Neural cell (in vitro differentiated cells): ENCODE measurements around the gene ESD. TPM values are rescaled to one million over a fixed set of nuclear protein-coding genes. Genes with fewer than 3 reads are reported as not detected.

Experiments
- H2AFZ ChIP-seq: fragments of 200-600, 300-800 bp; sonication (generic), shearing (Covaris generic); 2 replicates; pipeline ENCODE4 v1.6.0; 2014; ENCODE audit warnings: low read depth, mild to moderate bottlenecking, antibody characterized with exemption, low read length, moderate library complexity
- H3F3A ChIP-seq: fragments of 200-600 bp; shearing (Covaris generic); 2 replicates; pipeline ENCODE4 v1.6.1; 2016; ENCODE audit warnings: mild to moderate bottlenecking, moderate library complexity, mixed read lengths, antibody characterized with exemption, low read length; ENCODE audit not compliant: insufficient read depth, poor library complexity, severe bottlenecking
- H3K27ac ChIP-seq: fragments of 200-600, 300-800 bp; sonication (generic), shearing (Covaris generic); 2 replicates; pipeline ENCODE4 v1.5.1; 2014; ENCODE audit warnings: mild to moderate bottlenecking, low read length, moderate library complexity
- H3K27me3 ChIP-seq: fragments of 300-800, 200-600 bp; sonication (generic), shearing (Covaris generic); 2 replicates; pipeline ENCODE4 v1.6.0; 2014; ENCODE audit warnings: mild to moderate bottlenecking, low read depth, low read length, moderate library complexity; ENCODE audit not compliant: insufficient read depth
- H3K36me3 ChIP-seq: fragments of 300-800, 200-600 bp; sonication (generic), shearing (Covaris generic); 2 replicates; pipeline ENCODE4 v1.5.1; 2014; ENCODE audit warnings: mild to moderate bottlenecking, antibody characterized with exemption, low read length, moderate library complexity; ENCODE audit not compliant: insufficient read depth
- H3K4me2 ChIP-seq: fragments of 300-800, 200-600 bp; sonication (generic), shearing (Covaris generic); 2 replicates; pipeline ENCODE4 v1.6.0; 2014; ENCODE audit warnings: mild to moderate bottlenecking, low read length
- H3K4me3 ChIP-seq: fragments of 300-800, 200-600 bp; sonication (generic), shearing (Covaris generic); 2 replicates; pipeline ENCODE4 v1.5.1; 2014; ENCODE audit warnings: mild to moderate bottlenecking, low read length, moderate library complexity
- H3K79me2 ChIP-seq: fragments of 200-600 bp; shearing (Covaris generic); replicated peaks from 2 replicates; pipeline ENCODE4 v1.6.0; 2014; ENCODE audit warnings: mild to moderate bottlenecking, low read length, moderate library complexity; ENCODE audit not compliant: insufficient read depth
- H3K9ac ChIP-seq: fragments of 300-800, 200-600 bp; sonication (generic), shearing (Covaris generic); 2 replicates; pipeline ENCODE4 v1.6.1; 2016; ENCODE audit warnings: mild to moderate bottlenecking, low read length, mixed read lengths
- H3K9me2 ChIP-seq: fragments of 200-600 bp; shearing (Covaris generic); 2 replicates; pipeline ENCODE4 v1.6.1; 2016; ENCODE audit warnings: mild to moderate bottlenecking, low read length, mixed read lengths; ENCODE audit not compliant: insufficient read depth
- H3K9me3 ChIP-seq: fragments of 200-600, 300-800 bp; sonication (generic), shearing (Covaris generic); 2 replicates; pipeline ENCODE4 v1.6.1; 2016; ENCODE audit warnings: mild to moderate bottlenecking, mixed run types, low read length, moderate library complexity, mixed read lengths
- H4K20me1 ChIP-seq: fragments of 200-600 bp; shearing (Covaris generic); 2 replicates; pipeline ENCODE4 v1.6.1; 2016; ENCODE audit warnings: mild to moderate bottlenecking, mixed run types; ENCODE audit not compliant: insufficient read depth
- EP300 ChIP-seq: fragments of 450-650 bp; conservative IDR thresholded peaks from 2 replicates; pipeline ENCODE4 v1.6.1; 2014; ENCODE audit warnings: antibody characterized with exemption, mild to moderate bottlenecking, moderate library complexity; ENCODE audit not compliant: poor library complexity, severe bottlenecking
- EZH2 ChIP-seq: fragments of 200-600, 300-800 bp; shearing (Covaris generic), sonication (generic); IDR thresholded peaks from 2 replicates; pipeline ENCODE4 v1.6.1; 2014; ENCODE audit warnings: antibody characterized with exemption, low read length, borderline replicate concordance, mild to moderate bottlenecking; ENCODE audit not compliant: insufficient read depth, poor library complexity, severe bottlenecking
- MXI1 ChIP-seq: fragments of 450-650 bp; conservative IDR thresholded peaks from 2 replicates; pipeline ENCODE4 v1.6.1; 2014; ENCODE audit warnings: antibody characterized with exemption, mild to moderate bottlenecking; ENCODE audit not compliant: poor library complexity, severe bottlenecking
- POLR2AphosphoS5 ChIP-seq: IDR thresholded peaks from 2 replicates; pipeline ENCODE4 v1.6.1; 2012
- RAD21 ChIP-seq: fragments of 450-650 bp; conservative IDR thresholded peaks from 2 replicates; pipeline ENCODE4 v1.6.1; 2014; ENCODE audit warnings: antibody characterized with exemption, mild to moderate bottlenecking, moderate library complexity
- SMC3 ChIP-seq: fragments of 450-650 bp; conservative IDR thresholded peaks from 2 replicates; pipeline ENCODE4 v1.6.1; 2014; ENCODE audit warnings: antibody characterized with exemption, mild to moderate bottlenecking, moderate library complexity; ENCODE audit not compliant: poor library complexity
- TAF1 ChIP-seq: IDR thresholded peaks from 2 replicates; pipeline ENCODE4 v1.6.1; 2012; ENCODE audit warnings: low read depth
- polyA plus RNA-seq: library from polyadenylated mRNA; depleted of rRNA; stranded (reverse); fragments of >200 nt; gene quantifications from 2 replicates; pipeline ENCODE4 v1.2.3, GENCODE V29; 2014
- TF ChIP-seq, protein P1 (sequence below): IDR thresholded peaks from 2 replicates; pipeline ENCODE4 v1.6.1; 2012; ENCODE audit warnings: borderline replicate concordance
- TF ChIP-seq, protein P2 (sequence below): fragments of 450-650 bp; IDR thresholded peaks from 2 replicates; pipeline ENCODE4 v1.5.1; 2014; ENCODE audit warnings: antibody characterized with exemption, mild to moderate bottlenecking, moderate library complexity; ENCODE audit not compliant: poor library complexity, severe bottlenecking

ESD gene
- polyA plus RNA-seq, 1 donor from 2014 or later = 94.6 TPM

- no peak overlapping the region for H2AFZ ChIP-seq
- no peaks in the 10 kb centered on the region for H3K27me3 ChIP-seq
- no peaks in the 10 kb centered on the region for H3K9me2 ChIP-seq
- no peaks in the 10 kb centered on the region for H3K9me3 ChIP-seq
- no peak overlapping the region for H3K4me2 ChIP-seq
- no peaks in the 10 kb centered on the region for H4K20me1 ChIP-seq
- no peaks in the 10 kb centered on the region for H3K79me2 ChIP-seq
- H3K36me3 ChIP-seq = no peaks in the 10 kb centered on the region
- no peak overlapping the region for H3K4me3 ChIP-seq
- H3F3A ChIP-seq = peaks cover 5% of the 10 kb centered on the region
- H3K27ac ChIP-seq = no peak overlapping the region
- TF ChIP-seq POLR2AphosphoS5 (no peak), TAF1 (no peak), EZH2 (no peak), EP300 (no peak), RAD21 (no peak), SMC3 (no peak), MXI1 (no peak)
- TF ChIP-seq, protein P1, sequence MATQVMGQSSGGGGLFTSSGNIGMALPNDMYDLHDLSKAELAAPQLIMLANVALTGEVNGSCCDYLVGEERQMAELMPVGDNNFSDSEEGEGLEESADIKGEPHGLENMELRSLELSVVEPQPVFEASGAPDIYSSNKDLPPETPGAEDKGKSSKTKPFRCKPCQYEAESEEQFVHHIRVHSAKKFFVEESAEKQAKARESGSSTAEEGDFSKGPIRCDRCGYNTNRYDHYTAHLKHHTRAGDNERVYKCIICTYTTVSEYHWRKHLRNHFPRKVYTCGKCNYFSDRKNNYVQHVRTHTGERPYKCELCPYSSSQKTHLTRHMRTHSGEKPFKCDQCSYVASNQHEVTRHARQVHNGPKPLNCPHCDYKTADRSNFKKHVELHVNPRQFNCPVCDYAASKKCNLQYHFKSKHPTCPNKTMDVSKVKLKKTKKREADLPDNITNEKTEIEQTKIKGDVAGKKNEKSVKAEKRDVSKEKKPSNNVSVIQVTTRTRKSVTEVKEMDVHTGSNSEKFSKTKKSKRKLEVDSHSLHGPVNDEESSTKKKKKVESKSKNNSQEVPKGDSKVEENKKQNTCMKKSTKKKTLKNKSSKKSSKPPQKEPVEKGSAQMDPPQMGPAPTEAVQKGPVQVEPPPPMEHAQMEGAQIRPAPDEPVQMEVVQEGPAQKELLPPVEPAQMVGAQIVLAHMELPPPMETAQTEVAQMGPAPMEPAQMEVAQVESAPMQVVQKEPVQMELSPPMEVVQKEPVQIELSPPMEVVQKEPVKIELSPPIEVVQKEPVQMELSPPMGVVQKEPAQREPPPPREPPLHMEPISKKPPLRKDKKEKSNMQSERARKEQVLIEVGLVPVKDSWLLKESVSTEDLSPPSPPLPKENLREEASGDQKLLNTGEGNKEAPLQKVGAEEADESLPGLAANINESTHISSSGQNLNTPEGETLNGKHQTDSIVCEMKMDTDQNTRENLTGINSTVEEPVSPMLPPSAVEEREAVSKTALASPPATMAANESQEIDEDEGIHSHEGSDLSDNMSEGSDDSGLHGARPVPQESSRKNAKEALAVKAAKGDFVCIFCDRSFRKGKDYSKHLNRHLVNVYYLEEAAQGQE = no peak
- TF ChIP-seq, protein P2, sequence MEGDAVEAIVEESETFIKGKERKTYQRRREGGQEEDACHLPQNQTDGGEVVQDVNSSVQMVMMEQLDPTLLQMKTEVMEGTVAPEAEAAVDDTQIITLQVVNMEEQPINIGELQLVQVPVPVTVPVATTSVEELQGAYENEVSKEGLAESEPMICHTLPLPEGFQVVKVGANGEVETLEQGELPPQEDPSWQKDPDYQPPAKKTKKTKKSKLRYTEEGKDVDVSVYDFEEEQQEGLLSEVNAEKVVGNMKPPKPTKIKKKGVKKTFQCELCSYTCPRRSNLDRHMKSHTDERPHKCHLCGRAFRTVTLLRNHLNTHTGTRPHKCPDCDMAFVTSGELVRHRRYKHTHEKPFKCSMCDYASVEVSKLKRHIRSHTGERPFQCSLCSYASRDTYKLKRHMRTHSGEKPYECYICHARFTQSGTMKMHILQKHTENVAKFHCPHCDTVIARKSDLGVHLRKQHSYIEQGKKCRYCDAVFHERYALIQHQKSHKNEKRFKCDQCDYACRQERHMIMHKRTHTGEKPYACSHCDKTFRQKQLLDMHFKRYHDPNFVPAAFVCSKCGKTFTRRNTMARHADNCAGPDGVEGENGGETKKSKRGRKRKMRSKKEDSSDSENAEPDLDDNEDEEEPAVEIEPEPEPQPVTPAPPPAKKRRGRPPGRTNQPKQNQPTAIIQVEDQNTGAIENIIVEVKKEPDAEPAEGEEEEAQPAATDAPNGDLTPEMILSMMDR = no peak
- no peak overlapping the region for H3K9ac ChIP-seq
These were observed 2.2 kb upstream of the ESD start for GRCh38 chr13:46799139-46799538.

GRCh38 chr13:46797501-46798237, 708 bp upstream of the ESD start:
- H3K4me2 ChIP-seq = no peak overlapping the region
- TF ChIP-seq SMC3 = no peak
- TF ChIP-seq POLR2AphosphoS5 = no peak
- TF ChIP-seq MXI1 = no peak
- no peak for TF ChIP-seq TAF1
- TF ChIP-seq EP300 = no peak
- no peak for TF ChIP-seq RAD21
- TF ChIP-seq EZH2 = no peak
- TF ChIP-seq, protein P2 = no peak
- TF ChIP-seq, protein P1 = no peak
- H3K9me3 ChIP-seq = no peaks in the 10 kb centered on the region
- H3K9me2 ChIP-seq = no peaks in the 10 kb centered on the region
- no peaks in the 10 kb centered on the region for H3K36me3 ChIP-seq
- no peaks in the 10 kb centered on the region for H3K79me2 ChIP-seq
- peak overlapping the region; percentile 80 for H3K27ac ChIP-seq
- H3F3A ChIP-seq = peaks cover 5% of the 10 kb centered on the region
- peak overlapping the region; percentile 82 for H3K4me3 ChIP-seq
- H3K9ac ChIP-seq = peak overlapping the region; percentile 82
- H3K27me3 ChIP-seq = no peaks in the 10 kb centered on the region
- H4K20me1 ChIP-seq = no peaks in the 10 kb centered on the region
- H2AFZ ChIP-seq = peak overlapping the region; percentile 95
